Heart left ventricle (tissue), 13 donors: ENCODE results near the gene POLR2A.
"Not testable (repeated sequence)": the region's sequence is repeated elsewhere in the genome, so short reads cannot be mapped to it uniquely, and the experiment has no call there.

Source experiments
- POLR2A ChIP-seq, 2 donors: fragments of 450-650 bp; IDR thresholded peaks; one replicate each; pipeline ENCODE4 v1.6.1; 2017; ENCODE audit warnings: antibody characterized with exemption in 2 of 2, mild to moderate bottlenecking in 2 of 2, moderate library complexity in 2 of 2
- TF ChIP-seq, protein P1 (sequence below), 12 donors: fragments of 200-600 bp; sonication (generic) in 4 of 12; IDR thresholded peaks; one replicate each; pipeline versions ENCODE4 v1.5.0 to v1.8.0; 2018 to 2022; ENCODE audit warnings: antibody characterized with exemption in 12 of 12, mild to moderate bottlenecking in 5 of 12
- donor health status: ischemic (EF 13 %, LVEDD 7.1; RV severe dilation, severe dysfunction).
- donor health status: DM: no; HTN: yes; CAD: no.
- donor health status: DM: no; HTN: no; CAD: no.
- donor health status: ischemic (EF 25% LVEDD 6.9; RV normal size, moderate dysfunction).
- donor health status: ischemic (EF 25% LVEDD 5.7; RV mildly dilated, moderate dysfunction).
- donor health status: ischemic (EF 35%, LVEDD 5.7; RV mildly dilated, moderate dysfunction).
- donor health status: nonischemic (EF 11% LVEDD 7.7; RV severe dilation, severe dysfunction).
- donor health status: DM: yes; HTN: yes; CAD: no.
- donor health status: PGD.
- donor health status: ischemic (EF 29% LVEDD 5.4; RV normal size, mild dysfunction).
- donor health status: nonischemic (EF 23%, LVEDD 6.1; RV moderate dilation, normal function).

DNA sequence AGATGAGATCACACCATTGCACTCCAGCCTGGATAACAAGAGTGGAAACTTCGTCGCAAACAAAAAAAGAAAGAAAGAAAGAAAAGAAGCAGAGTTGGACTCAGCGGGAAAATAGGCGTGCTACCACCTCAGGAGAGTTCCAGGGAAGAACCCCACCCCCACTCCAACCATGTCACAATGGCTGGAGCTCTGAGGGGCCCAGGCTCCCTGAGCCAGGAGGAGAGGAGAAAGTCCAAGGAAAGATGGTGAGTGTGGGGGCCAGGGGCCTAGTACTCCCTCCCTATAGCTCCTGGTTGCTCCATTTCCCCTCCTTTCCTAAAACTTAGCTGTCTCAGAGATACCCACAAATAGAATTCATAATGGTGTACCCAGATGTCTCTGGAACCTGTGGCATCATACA is 2.9 kb upstream of the POLR2A start, which contains the start of gene SLC35G6:
- TF ChIP-seq, protein P1, sequence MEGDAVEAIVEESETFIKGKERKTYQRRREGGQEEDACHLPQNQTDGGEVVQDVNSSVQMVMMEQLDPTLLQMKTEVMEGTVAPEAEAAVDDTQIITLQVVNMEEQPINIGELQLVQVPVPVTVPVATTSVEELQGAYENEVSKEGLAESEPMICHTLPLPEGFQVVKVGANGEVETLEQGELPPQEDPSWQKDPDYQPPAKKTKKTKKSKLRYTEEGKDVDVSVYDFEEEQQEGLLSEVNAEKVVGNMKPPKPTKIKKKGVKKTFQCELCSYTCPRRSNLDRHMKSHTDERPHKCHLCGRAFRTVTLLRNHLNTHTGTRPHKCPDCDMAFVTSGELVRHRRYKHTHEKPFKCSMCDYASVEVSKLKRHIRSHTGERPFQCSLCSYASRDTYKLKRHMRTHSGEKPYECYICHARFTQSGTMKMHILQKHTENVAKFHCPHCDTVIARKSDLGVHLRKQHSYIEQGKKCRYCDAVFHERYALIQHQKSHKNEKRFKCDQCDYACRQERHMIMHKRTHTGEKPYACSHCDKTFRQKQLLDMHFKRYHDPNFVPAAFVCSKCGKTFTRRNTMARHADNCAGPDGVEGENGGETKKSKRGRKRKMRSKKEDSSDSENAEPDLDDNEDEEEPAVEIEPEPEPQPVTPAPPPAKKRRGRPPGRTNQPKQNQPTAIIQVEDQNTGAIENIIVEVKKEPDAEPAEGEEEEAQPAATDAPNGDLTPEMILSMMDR (IDR thresholded peaks at IDR 0.05): not testable (repeated sequence)
- TF ChIP-seq POLR2A (IDR thresholded peaks at IDR 0.05): not testable (repeated sequence)
